Nephron (organoid): ENCODE data around the gene NOD1.
"Not testable (repeated sequence)": the region's sequence is repeated elsewhere in the genome, so short reads cannot be mapped to it uniquely, and the experiment has no call there.

ENCODE experiments used
- H3K27ac Mint-ChIP-seq, 3 experiments: 2 replicates each; pipeline ENCODE4 v1.8.0; 2020; ENCODE audit warnings: mixed read lengths in 3 of 3, mild to moderate bottlenecking in 2 of 3, moderate library complexity in 1 of 3
- H3K27me3 Mint-ChIP-seq: 2 replicates; pipeline ENCODE4 v1.8.0; 2021; ENCODE audit warnings: low read depth, mild to moderate bottlenecking, moderate library complexity, mixed read lengths
- H3K36me3 Mint-ChIP-seq: 2 replicates; pipeline ENCODE4 v1.8.0; 2020; ENCODE audit warnings: low read depth, mixed read lengths
- H3K4me1 Mint-ChIP-seq: 2 replicates; pipeline ENCODE4 v1.8.0; 2020; ENCODE audit warnings: mixed read lengths
- H3K4me3 Mint-ChIP-seq, 3 experiments: 2 replicates each; pipeline ENCODE4 v1.8.0; 2020; ENCODE audit warnings: mild to moderate bottlenecking in 3 of 3, mixed read lengths in 3 of 3, moderate library complexity in 2 of 3
- H3K9me3 Mint-ChIP-seq: 2 replicates; pipeline ENCODE4 v1.8.0; 2020; ENCODE audit warnings: mixed read lengths
- CTCF ChIP-seq, 3 experiments: fragments of 200-600 bp; sonication (generic); IDR thresholded peaks; one replicate each; pipeline ENCODE4 v1.5.0; 2021; ENCODE audit warnings: antibody characterized with exemption in 3 of 3; ENCODE audit not compliant: unreplicated experiment in 3 of 3

NOD1 gene

GRCh38 chr7:30391806-30392205, 86.8 kb downstream of the NOD1 start:
- Mint-ChIP-seq H3K4me1 (peaks cover 6% of the 10 kb centered on the region), H3K9me3 (no peaks in the 10 kb centered on the region), H3K4me3 (no peak overlapping the region), H3K36me3 (peaks cover 8% of the 10 kb centered on the region), H3K27ac (no peak overlapping the region), H3K27me3 (no peaks in the 10 kb centered on the region)
- TF ChIP-seq CTCF (IDR thresholded peaks at IDR 0.05; ENCODE audit: unreplicated experiment in 3 of 3) = no peak

DNA sequence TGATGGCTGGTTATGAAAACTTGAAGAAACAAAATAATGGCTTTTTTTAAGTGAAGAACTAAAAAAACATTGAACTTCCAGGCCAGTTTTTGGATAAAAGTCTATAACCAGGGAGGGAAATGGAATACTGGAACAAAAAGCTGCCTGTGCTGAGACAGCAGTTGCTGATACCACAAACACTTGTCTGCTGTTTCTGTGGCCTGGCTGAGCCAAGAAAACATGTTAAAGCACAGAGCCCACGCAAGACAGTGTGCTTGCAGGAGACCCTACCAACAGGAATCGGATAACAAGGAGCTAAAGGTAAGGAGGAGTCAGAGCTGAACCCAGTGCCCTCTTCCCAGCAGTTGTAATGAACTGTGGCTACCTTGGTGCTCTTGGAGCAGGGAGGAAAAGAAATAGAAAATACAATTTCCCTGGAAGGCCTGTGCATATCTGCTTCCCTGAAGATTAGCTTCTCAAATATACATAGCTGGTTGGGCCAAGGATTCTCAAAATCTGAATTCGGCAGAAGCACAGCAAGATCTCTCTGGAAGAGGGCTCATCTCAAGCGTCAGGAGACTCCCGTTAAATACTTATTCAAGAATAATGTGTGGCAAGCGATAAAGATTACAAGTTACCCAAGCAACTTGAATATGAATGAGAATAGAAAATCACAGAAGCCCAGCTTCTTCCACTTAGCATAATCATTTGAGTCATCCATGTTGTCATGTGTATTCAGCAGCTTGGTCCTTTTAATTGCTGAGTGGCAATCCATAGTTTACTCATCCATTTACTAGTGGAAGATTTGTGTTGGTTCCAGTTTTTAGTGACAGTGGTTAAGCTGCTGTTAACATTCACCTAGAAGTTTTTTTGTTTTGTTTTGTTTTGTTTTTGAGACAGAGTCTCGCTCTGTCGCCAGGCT, 87.6 kb downstream of the NOD1 start:
- Mint-ChIP-seq H3K9me3 (no peaks in the 10 kb centered on the region), H3K4me1 (peaks cover 6% of the 10 kb centered on the region), H3K27me3 (no peaks in the 10 kb centered on the region), H3K27ac (peak overlapping the region; percentile 40 to 70 (median 59)), H3K36me3 (peaks cover 8% of the 10 kb centered on the region), H3K4me3 (no peak overlapping the region)
- no peak for TF ChIP-seq CTCF (IDR thresholded peaks at IDR 0.05; ENCODE audit: unreplicated experiment in 3 of 3)

DNA sequence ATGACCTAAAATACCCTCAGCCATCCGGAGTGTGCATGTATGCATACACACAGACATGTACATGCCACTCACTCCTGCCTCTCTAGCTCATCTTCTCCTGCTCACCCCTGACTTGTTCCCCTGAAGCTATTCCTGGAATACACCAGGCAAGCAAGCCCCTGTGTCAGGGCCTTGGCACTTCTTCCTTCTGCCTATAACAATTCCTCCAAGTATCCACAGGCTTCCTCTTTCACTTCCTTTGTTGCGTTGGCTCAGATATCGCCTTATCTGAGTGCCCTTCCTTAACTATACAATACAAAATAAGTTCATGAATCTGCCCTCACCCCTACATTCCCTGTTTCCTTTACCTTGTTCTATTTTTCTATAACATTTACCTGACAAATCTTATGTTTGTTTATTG, 88.8 kb downstream of the NOD1 start:
- no peak for TF ChIP-seq CTCF (IDR thresholded peaks at IDR 0.05; ENCODE audit: unreplicated experiment in 3 of 3)
- H3K27me3 Mint-ChIP-seq = no peaks in the 10 kb centered on the region
- H3K4me3 Mint-ChIP-seq = no peak overlapping the region
- peaks cover 8% of the 10 kb centered on the region for H3K36me3 Mint-ChIP-seq
- H3K9me3 Mint-ChIP-seq = no peaks in the 10 kb centered on the region
- no peak overlapping the region for H3K27ac Mint-ChIP-seq
- peaks cover 6% of the 10 kb centered on the region for H3K4me1 Mint-ChIP-seq

DNA sequence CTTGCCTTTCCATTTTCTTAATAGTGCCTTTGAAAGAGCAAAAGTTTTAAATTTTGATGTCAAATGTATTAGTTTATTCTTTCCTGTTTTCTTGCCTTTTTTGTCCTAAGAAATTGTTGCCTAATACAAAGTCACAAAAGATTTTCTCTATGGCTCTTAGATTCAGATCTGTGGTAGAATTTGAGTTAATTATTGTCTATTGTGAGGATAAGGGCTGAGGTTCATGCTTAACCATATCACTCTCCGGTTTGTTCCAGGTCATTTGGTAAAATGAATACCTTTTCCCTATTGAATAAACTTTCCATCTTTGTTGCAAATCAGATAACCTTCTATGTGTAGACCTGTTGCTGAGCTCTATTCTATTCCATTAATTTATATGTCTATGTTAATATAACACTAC, 96.0 kb downstream of the NOD1 start:
- H3K36me3 Mint-ChIP-seq = peaks cover 8% of the 10 kb centered on the region
- no peaks in the 10 kb centered on the region for H3K27me3 Mint-ChIP-seq
- no peak for TF ChIP-seq CTCF (IDR thresholded peaks at IDR 0.05; ENCODE audit: unreplicated experiment in 3 of 3)
- no peaks in the 10 kb centered on the region for H3K4me1 Mint-ChIP-seq
- H3K27ac Mint-ChIP-seq = peak overlapping the region in 2 of 3 experiments; percentile 24 to 87
- H3K4me3 Mint-ChIP-seq = no peak overlapping the region
- H3K9me3 Mint-ChIP-seq = peaks cover 26% of the 10 kb centered on the region

GRCh38 chr7:30380824-30381223, 97.8 kb downstream of the NOD1 start:
- not testable (repeated sequence) for H3K36me3 Mint-ChIP-seq, H3K27me3 Mint-ChIP-seq, H3K4me3 Mint-ChIP-seq, H3K27ac Mint-ChIP-seq, H3K4me1 Mint-ChIP-seq
- peaks cover 26% of the 10 kb centered on the region for H3K9me3 Mint-ChIP-seq

- Mint-ChIP-seq H3K36me3 (peaks cover 8% of the 10 kb centered on the region), H3K27ac (no peak overlapping the region), H3K27me3 (no peaks in the 10 kb centered on the region), H3K4me3 (no peak overlapping the region), H3K4me1 (no peaks in the 10 kb centered on the region), H3K9me3 (peaks cover 26% of the 10 kb centered on the region)
- TF ChIP-seq CTCF (IDR thresholded peaks at IDR 0.05; ENCODE audit: unreplicated experiment in 3 of 3) = no peak
Measured at GRCh38 chr7:30380294-30380693, 98.3 kb downstream of the NOD1 start.
